Hematopoietic multipotent progenitor cell treated with erythropoietin and hydrocortisone succinate and interleukin-3 and kit ligand, for 4 days (in vitro differentiated cells): ENCODE measurements around the gene PCDHGA9.
"Not testable (repeated sequence)": the region's sequence is repeated elsewhere in the genome, so short reads cannot be mapped to it uniquely, and the experiment has no call there.

Source experiments
- DNase-seq: peaks from one replicate; pipeline ENCODE4 v3.0.0-alpha.2; 2015

Gene PCDHGA9

GRCh38 chr5:141414548-141415274, 12.1 kb downstream of the PCDHGA9 start:
- not testable (repeated sequence) for DNase-seq

- DNase-seq = not testable (repeated sequence)
Observed at GRCh38 chr5:141415275-141415618, 12.7 kb downstream of the PCDHGA9 start.

GRCh38 chr5:141417494-141418172, 15.1 kb downstream of the PCDHGA9 start, which contains the start of gene PCDHGB7:
Gene PCDHGB7, plus strand, starts transcription at chr5:141417677. Its CDS starts 183 bp downstream, at chr5:141417860.
- peak; percentile 86 for DNase-seq

GRCh38 chr5:141419074-141419880, 16.7 kb downstream of the PCDHGA9 start:
- no peak for DNase-seq

GRCh38 chr5:141420855-141421488, 18.4 kb downstream of the PCDHGA9 start, which contains the start of gene PCDHGA11:
Gene PCDHGA11, plus strand, starts transcription at chr5:141421051. Its CDS starts 177 bp downstream, at chr5:141421228.
- peak; percentile 75 for DNase-seq

- DNase-seq = no peak
Observed at GRCh38 chr5:141421489-141421855, 18.9 kb downstream of the PCDHGA9 start.

GRCh38 chr5:141422742-141423291, 20.2 kb downstream of the PCDHGA9 start:
- no peak for DNase-seq

- DNase-seq = no peak
Observed at GRCh38 chr5:141427783-141428426, 25.3 kb downstream of the PCDHGA9 start.

- peak; percentile 88 for DNase-seq
Observed at GRCh38 chr5:141430332-141431113, 27.9 kb downstream of the PCDHGA9 start, which contains the start of gene PCDHGA12. Gene PCDHGA12, plus strand, starts transcription at chr5:141430507. Its CDS starts 253 bp downstream, at chr5:141430760.

GRCh38 chr5:141431286-141431685, 28.7 kb downstream of the PCDHGA9 start:
- peak; percentile 37 for DNase-seq

- DNase-seq = not testable (repeated sequence)
Observed at GRCh38 chr5:141432308-141432707, 29.7 kb downstream of the PCDHGA9 start.

GRCh38 chr5:141432726-141433125, 30.1 kb downstream of the PCDHGA9 start:
- not testable (repeated sequence) for DNase-seq

GRCh38 chr5:141434006-141434405, 31.4 kb downstream of the PCDHGA9 start:
- no peak for DNase-seq

GRCh38 chr5:141437221-141437620, 34.6 kb downstream of the PCDHGA9 start:
- no peak for DNase-seq

GRCh38 chr5:141439411-141440141, 37.0 kb downstream of the PCDHGA9 start:
- DNase-seq = no peak

- no peak for DNase-seq
Observed at GRCh38 chr5:141440341-141440740, 37.8 kb downstream of the PCDHGA9 start.

- DNase-seq = no peak
Observed at GRCh38 chr5:141441571-141442170, 39.1 kb downstream of the PCDHGA9 start.
